KOPT-K1 (cell line): Measurements from ENCODE around the gene A3GALT2.

Source experiments
- H3K27ac ChIP-seq: fragments of 200-600 bp; sonication (generic); 2 replicates; pipeline ENCODE4 v1.5.1; 2016; ENCODE audit warnings: antibody characterized with exemption, mild to moderate bottlenecking, low read depth, low read length; ENCODE audit not compliant: poor library complexity, severe bottlenecking
- H3K36me3 ChIP-seq: fragments of 200-600 bp; sonication (generic); 2 replicates; pipeline ENCODE4 v1.5.1; 2017; ENCODE audit warnings: antibody characterized with exemption, mild to moderate bottlenecking, low read length, moderate library complexity; ENCODE audit not compliant: insufficient read depth
- H3K9me3 ChIP-seq: fragments of 200-600 bp; sonication (generic); 2 replicates; pipeline ENCODE4 v1.5.1; 2017; ENCODE audit warnings: antibody characterized with exemption, low read length, mild to moderate bottlenecking; ENCODE audit not compliant: insufficient read depth, poor library complexity, severe bottlenecking

The A3GALT2 gene

DNA sequence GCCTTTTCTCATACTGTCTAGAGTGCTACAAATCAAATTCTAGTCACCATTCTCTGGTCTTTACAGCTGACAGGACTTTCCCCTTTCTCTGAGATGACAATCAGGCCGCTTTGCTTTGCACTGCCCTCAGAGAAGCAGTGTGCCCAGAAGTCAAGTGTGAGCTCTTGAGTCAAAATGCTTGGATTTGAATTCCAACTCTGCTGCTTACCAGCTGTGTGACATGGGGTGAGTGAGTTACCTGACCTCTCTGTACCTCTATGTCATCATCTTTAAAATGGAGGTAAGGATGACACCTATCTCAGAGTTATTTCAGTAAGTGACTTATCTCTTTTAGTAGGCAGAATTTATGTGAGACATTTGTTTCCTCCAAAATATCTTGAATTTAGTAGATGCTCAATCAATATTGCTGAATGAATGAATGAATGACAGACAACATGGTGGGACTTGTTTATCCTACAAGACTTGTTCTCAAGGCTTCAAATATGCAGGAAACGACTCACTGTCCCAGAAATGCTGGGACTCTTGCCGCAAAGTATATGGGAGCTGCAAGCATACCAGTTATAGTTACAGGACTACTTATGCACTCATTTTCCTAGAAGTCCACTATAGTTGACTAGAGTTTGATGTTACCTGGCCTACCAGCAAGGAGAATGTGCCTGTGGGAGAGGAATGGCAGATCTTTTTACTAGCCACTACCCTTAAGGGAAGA lies 38.1 kb upstream of the A3GALT2 start:
- H3K36me3 ChIP-seq = no peaks in the 10 kb centered on the region
- no peak overlapping the region for H3K27ac ChIP-seq
- no peaks in the 10 kb centered on the region for H3K9me3 ChIP-seq

DNA sequence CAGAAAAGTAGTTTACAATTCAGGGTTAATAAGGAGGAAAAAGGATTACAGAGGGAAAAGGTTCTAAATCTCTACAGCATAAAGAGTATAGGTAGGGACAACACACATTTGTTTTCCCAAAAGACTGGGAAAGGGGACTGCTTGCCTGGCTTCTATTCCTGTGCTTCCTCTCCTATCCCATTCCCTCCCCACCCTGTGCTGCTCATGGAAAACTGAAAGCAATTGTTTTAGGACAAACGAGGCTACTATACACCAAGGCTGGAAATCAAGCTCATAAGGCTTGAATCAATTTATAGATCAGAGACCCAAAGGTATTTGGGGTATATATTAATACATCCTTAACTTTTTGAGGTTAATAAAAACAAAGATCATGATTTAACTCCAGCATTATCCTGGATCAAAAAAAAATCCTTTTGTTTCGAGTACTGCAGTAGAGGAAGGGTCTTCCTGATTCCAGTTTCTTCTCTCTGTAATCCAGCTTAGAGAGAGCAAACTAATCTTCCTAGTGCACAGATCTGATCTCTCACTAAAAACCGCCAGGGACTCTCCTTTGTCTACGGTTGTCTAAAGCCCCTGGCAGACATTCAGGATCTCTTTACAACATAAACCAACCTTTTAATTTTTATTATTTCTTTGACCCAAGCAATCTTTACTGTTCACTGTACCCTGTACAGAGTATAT lies 37.4 kb upstream of the A3GALT2 start:
- H3K36me3 ChIP-seq = no peaks in the 10 kb centered on the region
- no peaks in the 10 kb centered on the region for H3K9me3 ChIP-seq
- H3K27ac ChIP-seq = no peak overlapping the region

DNA sequence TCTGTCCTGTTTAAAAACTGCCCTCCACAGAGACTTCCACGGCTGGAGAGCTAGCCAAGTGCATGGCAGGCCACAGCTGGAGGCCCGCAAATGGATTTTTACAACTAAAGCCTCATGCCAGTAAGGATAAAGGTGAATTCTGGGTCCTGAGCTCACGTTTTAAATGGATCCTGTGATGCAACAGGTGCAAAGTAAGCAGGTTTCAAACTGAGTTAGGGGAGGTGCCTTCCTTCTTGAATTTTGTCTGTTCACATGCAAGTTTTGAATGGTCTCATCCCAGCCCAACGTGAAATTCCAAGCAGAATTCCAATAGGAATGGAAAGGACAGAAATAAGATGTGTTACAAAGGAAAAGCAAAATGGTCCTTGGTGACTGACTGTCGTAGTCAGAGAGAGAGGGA lies 36.2 kb upstream of the A3GALT2 start:
- Histone ChIP-seq H3K9me3 (no peaks in the 10 kb centered on the region), H3K36me3 (no peaks in the 10 kb centered on the region), H3K27ac (no peak overlapping the region)

- Histone ChIP-seq H3K9me3 (no peaks in the 10 kb centered on the region), H3K27ac (no peak overlapping the region), H3K36me3 (no peaks in the 10 kb centered on the region)
These were observed 33.9 kb upstream of the A3GALT2 start for GRCh38 chr1:33354707-33355316.

DNA sequence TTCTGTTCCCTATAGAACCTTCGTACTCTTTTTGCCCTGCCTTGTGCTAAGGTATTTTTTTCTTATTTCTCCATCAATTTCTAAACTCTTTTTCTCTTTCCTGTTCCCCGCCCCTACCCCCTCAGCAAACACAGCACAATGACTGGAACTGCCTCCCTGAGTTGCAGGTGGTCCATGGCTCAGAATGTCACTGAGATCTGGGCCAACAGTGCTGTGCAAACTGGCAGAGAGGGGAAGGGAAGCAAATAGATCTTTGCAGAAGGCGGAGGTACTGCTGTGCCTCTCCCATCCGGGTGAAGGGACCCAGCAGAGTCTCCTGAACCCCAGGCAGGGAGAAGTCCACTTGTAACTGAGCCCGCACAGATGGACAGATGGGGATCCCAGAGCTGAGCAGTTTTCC lies 32.6 kb upstream of the A3GALT2 start:
- Histone ChIP-seq H3K27ac (no peak overlapping the region), H3K36me3 (no peaks in the 10 kb centered on the region), H3K9me3 (no peaks in the 10 kb centered on the region)

DNA sequence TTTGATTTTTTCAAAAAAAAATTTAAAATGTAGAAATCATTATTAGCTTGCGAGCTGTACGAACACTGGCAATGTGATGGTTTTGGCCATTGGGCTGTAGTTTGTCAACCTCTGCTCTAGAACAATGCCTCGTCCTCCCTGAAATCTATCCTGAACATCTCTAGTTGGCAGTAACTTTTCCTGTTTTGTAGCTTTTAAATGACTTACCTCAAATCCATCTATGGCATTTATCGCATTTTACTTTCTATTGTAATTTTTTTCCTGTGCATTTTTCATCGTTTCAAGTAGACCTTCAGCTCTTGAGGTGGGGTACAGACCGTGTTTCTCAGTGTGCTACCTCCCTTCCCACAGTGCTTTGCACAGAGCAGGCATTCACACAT lies 30.4 kb upstream of the A3GALT2 start:
- Histone ChIP-seq H3K27ac (no peak overlapping the region), H3K9me3 (no peaks in the 10 kb centered on the region), H3K36me3 (peaks cover 11% of the 10 kb centered on the region)

DNA sequence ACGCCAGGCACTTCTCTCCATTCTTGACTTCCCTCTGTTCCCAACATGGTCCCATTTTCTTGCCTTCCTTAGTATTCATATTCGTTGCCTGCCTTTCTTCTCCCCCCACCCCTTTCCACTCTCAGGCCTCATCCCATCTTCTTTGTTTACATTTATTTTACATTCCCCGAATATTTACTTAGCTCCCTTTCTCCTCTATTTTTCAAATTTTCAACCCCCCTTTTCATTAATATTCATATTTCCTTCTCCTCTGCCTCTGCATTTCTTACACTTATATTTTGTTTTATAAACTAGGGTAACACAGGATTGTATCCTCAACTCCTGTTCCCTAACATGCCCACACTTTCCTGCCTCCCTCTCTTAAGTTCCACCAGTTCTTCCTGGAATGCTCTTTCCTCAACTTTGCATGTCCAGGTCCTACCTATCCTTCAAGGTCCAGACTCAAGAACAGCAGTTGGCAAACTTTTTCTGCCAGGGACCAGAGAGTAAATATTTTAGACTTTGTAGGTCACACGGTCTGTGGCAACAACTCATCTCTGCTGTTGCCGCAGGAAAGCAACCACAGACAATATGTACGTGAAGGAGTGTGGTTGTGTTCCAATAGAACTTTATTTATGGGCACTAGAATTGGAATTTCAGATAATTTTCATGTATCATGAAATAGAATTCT lies 29.8 kb upstream of the A3GALT2 start:
- Histone ChIP-seq H3K36me3 (peaks cover 15% of the 10 kb centered on the region), H3K27ac (peak overlapping the region; percentile 86), H3K9me3 (no peaks in the 10 kb centered on the region)

GRCh38 chr1:33349778-33350610 lies 29.1 kb upstream of the A3GALT2 start:
- no peaks in the 10 kb centered on the region for H3K9me3 ChIP-seq
- peaks cover 23% of the 10 kb centered on the region for H3K36me3 ChIP-seq
- H3K27ac ChIP-seq = peak overlapping the region; percentile 86

GRCh38 chr1:33349081-33349759 lies 28.3 kb upstream of the A3GALT2 start:
- H3K27ac ChIP-seq = peak overlapping the region; percentile 72
- peaks cover 30% of the 10 kb centered on the region for H3K36me3 ChIP-seq

DNA sequence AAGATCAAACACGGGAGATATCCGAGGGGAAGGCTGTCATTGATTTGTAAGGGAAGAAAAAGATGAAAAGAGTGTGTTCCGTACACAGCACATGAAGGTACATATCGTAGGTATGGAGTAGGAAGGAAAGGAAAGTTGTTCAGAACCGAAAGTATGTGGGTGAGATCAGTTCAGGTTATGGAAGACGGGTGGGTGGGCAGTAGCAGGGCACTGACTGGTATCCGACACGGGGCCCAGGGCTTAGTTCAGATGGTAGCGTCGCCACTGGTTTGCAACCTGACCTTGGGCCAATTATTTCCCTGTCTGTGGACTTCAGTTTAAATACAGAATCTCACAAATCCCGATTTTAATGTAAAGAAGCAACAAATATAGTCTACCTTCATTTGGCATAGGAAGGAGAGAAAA lies 27.8 kb upstream of the A3GALT2 start:
- peak overlapping the region; percentile 72 for H3K27ac ChIP-seq
- peaks cover 36% of the 10 kb centered on the region for H3K36me3 ChIP-seq
- H3K9me3 ChIP-seq = no peaks in the 10 kb centered on the region

More at GRCh38 chr1:33349081-33349759, 28.3 kb upstream of the A3GALT2 start:
- H3K9me3 ChIP-seq = no peaks in the 10 kb centered on the region

GRCh38 chr1:33348194-33348593 lies 27.3 kb upstream of the A3GALT2 start:
- H3K36me3 ChIP-seq = peaks cover 41% of the 10 kb centered on the region
- no peaks in the 10 kb centered on the region for H3K9me3 ChIP-seq
- H3K27ac ChIP-seq = peak overlapping the region; percentile 72

GRCh38 chr1:33347650-33347992 lies 26.7 kb upstream of the A3GALT2 start:
- peaks cover 46% of the 10 kb centered on the region for H3K36me3 ChIP-seq
- H3K9me3 ChIP-seq = no peaks in the 10 kb centered on the region
- peak overlapping the region; percentile 72 for H3K27ac ChIP-seq

DNA sequence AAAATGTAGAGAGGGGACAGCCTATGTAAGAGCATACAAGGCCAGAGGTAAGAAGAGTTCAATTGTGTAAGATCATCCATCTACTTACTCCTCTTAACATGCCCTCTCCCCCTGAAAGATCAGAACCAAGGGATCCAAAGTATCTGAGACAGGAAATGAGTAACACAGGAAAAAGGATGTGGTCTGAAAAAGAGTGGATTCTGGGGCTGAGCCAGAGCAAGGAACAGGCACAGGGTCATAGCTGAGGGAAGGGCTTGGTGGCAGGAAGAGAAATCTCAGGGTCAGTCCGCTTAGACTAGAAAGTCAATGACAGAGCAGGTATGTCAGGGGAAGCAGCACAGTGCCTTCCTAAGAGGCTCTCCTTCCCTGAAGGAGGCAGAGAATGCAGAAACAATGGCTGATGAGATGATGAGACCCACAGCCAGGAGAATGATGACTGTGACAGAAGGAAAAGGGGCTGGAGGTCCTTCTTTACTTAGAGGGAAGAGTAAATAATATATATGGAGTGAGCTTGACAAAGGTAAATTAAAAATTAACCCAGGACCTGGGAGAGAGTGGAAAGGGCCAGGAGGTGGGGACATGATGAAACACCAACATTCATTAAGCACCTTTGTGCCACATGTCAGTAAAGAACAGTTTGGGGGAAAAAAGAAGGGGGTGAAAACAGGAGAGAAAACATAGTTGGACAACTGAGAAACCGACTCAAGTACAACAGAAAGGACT lies 26.2 kb upstream of the A3GALT2 start:
- no peaks in the 10 kb centered on the region for H3K9me3 ChIP-seq
- peaks cover 52% of the 10 kb centered on the region for H3K36me3 ChIP-seq
- peak overlapping the region; percentile 72 for H3K27ac ChIP-seq

DNA sequence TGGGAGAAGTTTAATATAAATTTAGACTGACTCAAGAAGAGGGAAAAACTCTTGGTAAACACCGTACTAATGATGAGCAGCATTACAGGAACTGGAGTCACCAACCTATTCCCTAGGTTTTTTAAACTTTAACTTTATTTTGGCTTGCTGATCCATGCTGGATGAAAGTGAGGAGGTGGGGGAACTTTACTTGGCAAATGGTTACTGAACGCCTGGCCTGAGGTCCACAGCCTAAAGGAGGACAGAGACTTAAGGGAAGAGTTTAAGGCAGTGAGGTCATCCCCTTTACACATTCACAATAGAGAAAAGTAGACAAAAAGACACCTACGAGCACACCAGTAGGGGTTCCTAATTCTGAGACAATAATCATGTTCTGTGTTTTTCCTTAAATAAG lies 25.6 kb upstream of the A3GALT2 start:
- Histone ChIP-seq H3K9me3 (no peaks in the 10 kb centered on the region), H3K27ac (no peak overlapping the region), H3K36me3 (peaks cover 57% of the 10 kb centered on the region)
